Ammon's horn (tissue), 1 donor: ENCODE data around the gene IQGAP3.

Experiments
- DNase-seq: peaks from one replicate; pipeline ENCODE4 v3.0.0-alpha.2; 2016; ENCODE audit warnings: low spot score

The IQGAP3 gene

DNA sequence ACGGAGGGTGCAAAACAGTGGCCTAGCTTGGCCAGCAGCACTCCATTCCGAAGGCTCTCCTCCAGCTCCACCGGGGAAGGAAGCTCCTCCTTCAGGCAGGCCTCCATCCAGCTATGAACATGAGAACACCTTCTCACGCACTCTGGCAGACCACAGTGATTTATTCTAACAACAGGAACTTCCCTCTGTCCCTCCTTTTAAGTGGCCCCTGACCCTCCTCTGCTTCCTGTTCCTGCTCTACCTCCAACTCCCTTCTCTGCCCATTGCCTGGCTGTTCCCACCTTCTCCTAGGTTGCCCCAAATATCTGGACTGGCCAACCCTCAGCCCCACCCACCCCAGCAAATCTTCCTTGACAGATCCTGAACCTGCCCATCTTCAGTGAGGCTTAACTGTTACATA is 5.9 kb downstream of the IQGAP3 start:
- no peak for DNase-seq

DNA sequence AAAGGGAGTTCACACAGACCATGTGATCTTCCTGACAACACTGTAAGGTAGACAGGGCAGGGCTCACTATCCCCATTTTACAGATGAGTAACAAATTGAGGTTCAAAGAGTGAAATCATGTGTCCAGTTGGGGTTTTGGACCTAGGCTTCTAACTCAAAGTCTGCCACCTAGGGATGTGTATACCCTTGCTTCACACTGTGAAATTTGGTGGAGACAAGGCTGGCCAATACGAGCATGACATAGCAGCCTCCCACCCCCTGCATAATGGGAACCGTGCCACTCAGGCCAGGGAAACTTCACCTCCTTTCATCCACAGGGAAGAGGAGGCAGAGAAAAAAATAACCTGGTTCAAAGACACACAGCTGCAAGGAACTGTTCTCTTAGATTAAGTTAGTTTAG is 6.8 kb downstream of the IQGAP3 start:
- no peak for DNase-seq

DNA sequence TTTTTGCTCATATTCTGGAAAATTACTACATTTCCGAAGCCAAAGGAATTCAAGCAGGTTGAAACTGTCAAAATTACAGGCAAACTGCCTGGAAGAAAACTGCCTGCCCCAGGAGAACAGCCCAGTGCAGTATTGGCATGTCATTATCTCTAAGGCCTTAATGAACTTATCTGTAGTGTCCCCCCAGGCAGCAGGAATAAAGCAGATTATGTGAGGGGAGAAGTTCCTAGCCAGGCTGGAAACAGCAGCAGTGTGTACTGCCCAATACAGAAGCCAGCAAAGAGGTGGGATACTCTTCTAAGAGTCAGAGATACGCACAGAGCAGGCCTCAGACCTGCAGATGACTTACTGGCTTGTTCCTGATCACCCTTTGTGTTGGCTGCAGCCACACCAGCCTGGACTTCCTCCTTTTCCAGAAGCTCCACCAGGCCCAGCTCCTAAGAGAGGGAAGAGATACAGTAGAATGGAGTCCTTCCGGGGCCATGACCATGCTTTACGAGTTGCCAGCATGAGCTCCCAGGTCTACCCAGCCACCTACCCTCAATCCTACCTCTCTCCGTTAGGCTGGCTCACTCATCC is 11.7 kb downstream of the IQGAP3 start:
- no peak for DNase-seq

DNA sequence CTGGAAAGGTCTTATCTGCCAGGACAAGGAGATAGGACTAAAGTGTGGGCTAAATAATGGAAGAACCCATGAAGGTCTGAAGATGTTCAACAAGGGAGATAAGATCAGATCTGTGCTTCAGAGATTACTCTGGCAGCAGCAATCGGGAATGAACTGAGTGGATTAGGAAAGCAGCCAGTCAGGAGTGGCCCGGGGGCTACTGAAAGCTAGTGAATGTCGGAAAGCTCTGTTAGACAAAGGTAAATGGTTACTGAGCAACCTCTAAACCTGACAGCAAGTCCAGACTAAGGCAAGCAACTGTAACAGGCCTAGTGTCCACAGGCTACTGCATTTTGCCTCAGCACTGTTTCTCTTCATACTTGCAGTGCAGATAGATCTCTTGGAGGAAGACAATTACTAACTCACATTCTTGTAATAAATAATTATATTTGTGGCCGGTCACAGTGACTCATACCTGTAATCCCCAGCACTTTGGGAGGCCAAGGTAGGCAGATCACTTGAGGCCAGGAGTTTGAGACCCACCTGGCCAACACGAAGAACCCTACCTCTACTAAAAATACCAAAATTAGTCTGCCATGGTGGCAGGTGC is 12.5 kb downstream of the IQGAP3 start:
- no peak for DNase-seq

DNA sequence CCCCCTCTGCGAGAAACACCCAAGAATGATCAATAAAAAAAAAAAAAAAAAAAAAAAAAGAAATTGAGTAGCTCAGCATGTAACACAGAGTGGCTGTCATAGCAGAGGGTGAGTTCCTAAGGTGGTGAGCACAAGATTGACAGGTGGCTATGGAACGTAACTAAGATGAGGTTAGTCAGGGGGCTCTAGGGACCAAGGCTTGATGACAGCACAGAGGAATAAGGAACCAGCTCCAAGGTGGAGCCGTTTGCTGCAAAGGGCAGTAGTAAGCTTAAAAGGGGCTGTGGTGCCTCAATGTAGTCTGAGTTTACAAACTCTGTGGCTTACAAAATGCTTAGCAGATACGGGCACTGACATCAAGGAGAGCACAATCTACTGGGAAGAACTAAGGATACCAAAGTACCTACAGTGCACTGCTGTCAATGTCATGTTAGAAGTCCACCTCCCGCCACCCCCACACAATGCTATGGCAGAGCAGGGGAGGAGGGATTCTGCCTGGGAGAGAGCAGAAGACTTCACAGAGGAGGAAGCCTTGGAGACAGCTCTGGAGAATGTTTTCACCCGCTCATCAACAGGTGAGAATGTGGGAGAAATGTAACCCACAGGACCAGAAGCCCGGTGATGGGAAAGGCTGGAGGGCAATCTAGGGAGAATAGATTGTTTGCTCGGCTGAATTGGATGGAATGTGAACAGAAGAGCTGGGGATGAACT is 13.1 kb downstream of the IQGAP3 start:
- no peak for DNase-seq

DNA sequence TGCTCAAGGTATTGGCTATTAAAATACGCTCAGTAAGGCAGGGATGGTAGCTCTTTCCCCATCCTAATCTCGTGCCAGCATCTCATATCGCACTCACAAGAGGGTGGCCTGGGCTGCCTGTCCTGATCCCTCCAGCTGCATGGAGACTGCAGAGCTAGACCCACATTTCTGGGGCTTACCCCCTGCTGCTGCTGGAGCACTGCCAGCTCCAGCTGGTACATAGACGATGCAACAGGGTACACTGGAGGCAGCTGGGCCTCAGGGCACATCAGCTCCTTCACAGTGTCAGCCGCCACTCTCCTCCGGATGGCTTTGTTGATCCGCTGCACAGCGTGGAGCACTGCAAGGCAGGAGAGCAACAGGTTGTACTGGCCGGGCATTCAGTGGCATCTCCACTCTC is 16.0 kb downstream of the IQGAP3 start:
- no peak for DNase-seq

DNA sequence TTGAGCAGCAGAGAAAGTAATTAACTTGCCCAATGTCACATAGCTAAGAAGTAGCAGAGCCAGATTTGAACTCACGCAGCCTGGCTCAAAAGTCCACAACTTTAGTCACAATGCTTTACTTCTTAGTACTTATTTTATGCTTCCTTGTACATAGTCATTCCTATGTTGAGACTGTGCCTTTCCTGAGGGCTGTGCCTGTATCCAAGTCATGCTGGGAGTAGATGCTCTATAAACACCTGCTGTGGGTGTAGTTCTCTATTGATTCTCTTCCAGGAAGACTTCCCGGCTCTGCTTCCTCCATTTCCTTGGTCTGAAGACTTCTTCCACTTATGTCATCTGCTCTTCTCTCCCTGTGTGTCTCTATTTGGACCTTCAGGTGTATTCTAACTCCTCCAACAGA is 16.6 kb downstream of the IQGAP3 start:
- no peak for DNase-seq

DNA sequence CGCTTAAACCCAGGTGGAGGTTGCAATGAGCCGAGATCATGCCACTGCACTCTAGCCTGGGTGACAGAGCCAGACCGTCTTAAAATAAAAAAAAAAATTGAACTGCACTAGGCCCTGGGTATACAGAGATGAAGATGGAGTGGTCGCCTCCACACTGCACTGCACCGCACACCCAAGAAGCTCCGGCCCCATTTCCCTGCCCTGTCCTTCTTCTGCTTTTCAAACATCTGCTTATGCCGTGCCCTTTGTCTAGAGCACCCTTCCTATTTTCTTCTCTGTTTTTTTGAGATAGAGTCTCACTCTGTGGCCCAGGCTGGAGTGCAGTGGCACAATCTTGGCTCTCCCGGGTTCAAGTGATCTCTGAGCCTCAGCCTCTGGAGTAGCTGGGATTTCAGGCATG is 17.4 kb downstream of the IQGAP3 start:
- no peak for DNase-seq

DNA sequence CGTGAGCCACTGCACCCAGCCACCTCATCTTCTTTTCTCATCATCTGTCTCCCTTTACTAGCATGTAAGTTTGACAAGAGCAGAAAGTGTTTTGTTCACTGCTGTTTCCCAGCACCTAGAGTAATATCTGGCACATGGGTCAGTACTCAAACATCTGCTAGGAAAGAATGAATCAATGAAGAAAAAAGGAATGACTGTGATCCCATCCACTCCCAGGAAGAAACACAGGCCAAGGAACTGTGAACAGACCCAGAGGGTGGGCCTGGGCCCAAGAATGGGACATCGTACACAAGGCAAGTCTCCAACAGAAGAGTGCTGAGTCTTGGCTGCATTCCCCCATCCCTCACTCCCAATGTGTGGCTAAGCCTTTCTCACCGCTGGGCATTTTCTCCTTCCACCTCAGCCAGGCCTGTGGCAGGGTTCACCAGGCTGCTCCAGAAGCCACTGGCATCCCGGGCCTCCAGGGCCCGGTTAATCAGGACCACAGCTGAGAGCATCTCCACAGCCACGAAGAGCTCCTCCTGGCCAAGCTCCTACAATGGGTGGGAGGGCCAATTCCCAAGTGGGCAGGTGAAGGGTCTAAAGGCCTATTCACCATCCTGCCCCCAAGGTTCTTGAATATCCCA is 18.4 kb downstream of the IQGAP3 start:
- no peak for DNase-seq

DNA sequence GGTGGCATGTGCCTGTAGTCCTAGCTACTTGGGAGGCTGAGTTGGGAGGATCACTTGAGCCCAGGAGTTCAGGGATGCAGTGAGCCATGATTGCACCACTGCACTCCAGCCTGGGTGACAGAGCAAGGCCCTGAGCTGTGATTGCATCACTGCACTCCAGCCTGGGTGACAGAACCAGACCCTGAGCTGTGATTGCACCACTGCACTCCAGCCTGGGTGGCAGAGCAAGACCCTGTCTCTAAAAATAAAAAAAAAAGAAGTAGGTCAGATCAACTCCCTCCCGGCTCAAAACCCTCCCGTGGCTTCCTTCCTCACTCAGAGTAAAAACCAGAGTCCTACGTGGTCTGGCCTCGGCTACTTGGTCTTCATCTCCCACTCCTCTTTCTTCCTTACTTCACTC is 19.4 kb downstream of the IQGAP3 start:
- DNase-seq = peak; percentile 62

DNA sequence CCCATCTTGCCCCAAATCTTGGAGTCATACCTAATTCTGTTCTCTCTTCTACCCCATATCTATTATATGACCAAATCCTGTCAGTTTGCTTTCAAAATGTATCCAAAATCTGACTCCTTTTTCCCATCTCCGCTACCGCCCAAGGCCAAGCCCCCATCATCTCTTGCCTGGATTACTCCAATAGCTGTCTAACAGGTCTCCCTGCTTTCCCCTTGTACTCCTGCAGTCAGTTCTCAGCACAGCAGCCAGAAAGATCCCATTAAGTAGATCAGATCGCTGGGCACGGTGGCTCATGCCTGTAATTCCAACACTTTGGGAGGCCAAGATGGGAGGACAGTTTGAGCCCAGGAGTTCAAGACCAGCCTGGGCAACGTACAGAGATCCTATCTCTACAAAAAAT is 19.8 kb downstream of the IQGAP3 start:
- DNase-seq = no peak

DNA sequence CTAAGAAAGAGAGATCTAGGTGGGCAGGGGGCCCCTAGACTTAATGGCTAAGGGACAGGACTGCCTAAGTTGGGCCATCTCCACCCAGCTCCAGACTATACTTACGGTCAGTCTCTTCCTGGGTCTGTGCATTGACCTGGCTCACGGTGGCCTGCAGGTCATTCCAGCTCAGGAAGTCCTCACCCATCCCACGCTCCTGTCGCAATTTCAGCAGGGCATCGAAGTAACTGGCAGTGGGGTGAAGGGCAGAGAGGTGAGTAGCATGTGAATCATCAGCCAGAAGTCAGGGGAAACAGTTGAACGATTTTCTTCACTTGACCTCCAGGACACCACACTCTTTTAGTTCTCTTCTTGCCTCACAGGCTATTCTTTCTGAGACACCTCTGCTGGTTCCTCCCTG is 20.5 kb downstream of the IQGAP3 start:
- DNase-seq = no peak

DNA sequence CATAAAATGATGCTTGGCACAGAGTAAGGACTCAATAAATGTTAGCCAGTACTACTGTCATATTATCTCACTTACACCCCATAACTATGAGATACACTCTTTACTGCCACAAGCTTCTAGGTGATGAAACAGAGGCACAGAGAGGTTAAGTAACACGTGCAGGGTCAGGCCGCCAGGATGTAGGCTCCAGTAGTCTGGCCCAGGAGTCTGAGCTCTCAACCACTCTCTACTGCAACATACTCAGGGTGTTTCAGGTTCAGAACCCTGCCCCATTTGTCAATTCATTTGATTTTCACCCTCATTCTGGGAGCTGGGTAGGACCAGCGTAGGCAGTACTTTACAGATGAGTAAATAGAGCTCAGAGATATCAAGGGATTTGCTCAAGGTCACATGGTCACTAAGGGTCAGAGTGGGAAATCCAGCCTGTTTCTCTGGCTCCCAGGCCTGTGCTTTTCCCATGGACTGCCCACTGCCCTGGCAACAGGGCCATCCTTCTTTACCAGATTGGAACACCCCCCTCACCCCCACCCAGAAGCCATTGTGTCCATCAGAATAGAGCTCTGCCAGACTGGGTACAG is 21.2 kb downstream of the IQGAP3 start:
- no peak for DNase-seq

DNA sequence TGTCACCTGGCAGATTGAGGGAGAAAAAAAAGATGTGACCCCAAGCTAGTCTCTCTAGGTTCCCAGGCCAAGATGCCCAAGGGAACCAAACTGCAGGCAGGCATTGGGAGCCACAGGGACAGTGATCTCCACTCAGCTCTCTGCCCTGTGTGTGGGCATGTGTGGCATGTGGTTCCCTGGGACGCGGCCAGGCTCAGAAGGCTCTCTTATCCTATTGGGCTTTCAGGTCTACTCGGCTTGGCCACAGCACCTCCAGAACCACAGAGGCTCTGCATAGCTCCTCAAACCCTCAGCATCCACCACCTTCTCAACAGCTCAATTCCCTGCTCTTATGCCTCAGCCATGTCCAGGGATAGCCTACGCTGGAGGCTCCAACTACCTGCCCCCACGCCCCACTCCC is 22.0 kb downstream of the IQGAP3 start:
- DNase-seq = no peak

DNA sequence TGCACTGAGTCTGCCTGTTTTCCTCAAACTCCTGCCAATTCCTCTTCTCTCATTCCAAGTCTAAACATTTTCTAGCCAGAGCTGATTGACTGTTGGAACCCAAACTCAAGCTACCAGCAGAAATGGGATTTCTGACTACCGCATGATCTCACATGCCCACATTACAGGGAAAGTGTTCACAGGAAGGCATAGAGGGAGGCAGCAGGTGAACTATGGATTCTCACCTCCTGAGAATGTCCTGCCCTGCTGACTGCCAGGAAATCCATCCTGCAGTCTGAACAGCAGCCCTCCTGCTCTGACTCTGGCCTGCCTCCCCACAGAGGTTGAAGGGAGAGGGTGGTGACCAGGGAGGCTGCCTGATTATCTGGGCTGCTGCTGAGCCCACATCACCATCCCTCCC is 22.5 kb downstream of the IQGAP3 start:
- no peak for DNase-seq

DNA sequence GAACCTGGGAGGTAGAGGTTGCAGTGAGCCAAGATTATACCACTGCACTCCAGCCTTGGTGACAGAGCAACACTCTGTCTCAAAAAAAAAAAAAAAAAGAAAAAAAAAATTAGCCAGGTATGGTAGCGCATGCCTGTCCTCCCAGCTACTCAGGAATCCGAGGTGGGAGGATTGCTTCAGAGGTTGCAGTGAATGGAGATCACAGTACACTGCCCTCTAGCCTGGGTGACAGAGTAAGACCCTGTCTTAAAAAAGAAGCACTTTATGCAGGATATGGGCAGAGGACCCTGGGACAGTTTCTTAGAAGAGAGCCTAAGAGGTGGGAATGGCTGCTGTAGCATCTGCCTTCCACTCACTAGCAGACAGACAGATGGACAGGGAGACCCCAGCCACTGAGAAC is 23.0 kb downstream of the IQGAP3 start:
- DNase-seq = no peak

DNA sequence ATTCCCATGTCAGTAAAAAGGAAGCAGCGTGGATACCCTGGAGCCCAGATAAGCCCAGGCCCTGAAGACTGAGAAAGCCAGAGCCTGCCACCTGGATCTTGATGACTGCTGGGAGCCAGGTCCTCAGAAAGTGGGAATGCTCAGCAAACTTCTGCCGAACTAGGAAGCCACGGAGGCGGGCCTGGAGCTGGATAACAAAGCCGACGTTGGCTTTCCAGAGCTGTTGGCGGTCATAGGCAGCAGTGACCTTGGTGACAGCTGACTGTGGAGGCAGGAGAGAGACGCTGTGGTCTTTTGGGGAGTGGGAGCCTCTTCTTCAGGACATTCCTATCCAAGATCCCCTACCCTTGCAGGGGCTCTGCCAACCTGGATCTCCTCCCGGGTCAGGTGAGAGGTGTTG is 24.4 kb downstream of the IQGAP3 start:
- DNase-seq = no peak

DNA sequence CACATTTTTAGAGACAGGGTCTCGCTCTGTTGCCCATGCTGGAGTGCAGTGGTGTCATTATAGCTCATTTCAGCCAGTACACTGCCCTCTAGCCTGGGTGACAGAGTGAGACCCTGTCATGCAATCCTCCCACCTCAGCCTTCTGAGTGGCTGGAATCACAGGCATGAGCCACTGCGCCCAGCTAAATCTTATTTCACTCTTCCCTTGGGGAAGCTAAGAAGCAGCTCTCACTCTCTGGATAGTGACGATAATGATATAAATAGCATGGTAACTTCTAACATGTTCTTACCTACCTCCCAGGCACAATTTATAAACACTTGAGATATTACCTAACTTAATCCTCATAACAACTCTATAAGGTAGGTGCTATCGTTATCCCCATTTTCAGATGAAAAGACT is 24.9 kb downstream of the IQGAP3 start:
- no peak for DNase-seq

DNA sequence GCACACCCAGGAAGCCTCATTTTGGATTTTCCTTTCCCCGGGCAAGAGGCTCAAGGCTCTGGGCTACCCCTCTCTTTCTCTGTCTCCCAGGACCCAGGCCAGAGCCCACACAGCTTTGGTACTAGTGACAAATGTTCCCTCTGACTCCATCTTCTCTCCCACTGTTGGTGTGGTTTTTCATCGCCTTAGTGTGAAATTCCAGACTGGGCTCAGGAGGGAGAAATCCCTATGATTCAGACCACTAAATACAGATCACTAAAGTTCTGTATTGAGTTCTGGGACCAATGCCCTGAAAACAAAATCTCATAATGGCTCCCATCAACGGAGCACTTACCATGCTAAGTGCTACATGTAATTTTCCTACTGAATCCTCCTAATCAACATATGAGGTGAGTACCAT is 26.1 kb downstream of the IQGAP3 start:
- no peak for DNase-seq

DNA sequence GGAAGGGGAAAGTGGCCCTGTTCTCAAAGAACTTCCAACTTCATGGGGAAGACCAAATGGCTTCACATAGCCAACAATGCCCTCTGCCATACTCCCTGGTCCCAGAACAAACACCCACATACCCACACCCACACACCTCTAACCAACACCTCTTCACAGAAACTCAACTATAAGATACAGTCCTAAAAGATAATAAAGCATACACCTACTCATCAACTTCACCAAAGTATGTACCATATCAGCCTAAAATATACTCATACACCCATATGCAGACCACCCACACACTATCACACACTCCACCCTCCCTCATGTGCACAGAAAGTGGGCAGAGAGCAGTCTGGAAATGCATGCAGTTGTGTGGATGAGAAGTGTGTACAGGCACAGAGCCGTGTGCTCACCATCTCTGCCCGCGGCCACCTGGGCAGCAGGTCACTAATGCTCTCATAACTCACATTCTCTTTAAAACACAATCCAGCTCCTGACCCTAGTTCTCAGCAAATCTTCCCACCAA is 27.7 kb downstream of the IQGAP3 start:
- peak; percentile 30 for DNase-seq

DNA sequence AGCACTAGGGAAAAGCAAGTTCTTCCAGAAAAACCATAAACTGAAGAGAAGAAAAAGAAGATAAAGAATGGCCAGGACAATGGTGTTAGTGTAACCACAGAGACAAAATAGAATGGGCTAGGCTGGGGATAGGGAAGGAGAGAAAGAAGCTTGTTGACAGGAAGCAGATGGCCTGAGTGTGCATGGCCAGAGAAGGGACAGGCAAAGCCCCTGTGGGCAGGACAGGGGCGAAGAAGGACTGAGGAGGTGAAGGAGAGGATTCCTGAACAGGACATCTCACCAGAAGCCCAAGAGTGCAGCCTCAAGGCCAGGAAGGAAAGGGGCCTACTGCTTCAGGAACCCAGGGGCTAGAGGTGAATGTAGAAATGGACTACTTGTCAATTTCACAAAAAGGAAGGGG is 29.3 kb downstream of the IQGAP3 start:
- DNase-seq = no peak

DNA sequence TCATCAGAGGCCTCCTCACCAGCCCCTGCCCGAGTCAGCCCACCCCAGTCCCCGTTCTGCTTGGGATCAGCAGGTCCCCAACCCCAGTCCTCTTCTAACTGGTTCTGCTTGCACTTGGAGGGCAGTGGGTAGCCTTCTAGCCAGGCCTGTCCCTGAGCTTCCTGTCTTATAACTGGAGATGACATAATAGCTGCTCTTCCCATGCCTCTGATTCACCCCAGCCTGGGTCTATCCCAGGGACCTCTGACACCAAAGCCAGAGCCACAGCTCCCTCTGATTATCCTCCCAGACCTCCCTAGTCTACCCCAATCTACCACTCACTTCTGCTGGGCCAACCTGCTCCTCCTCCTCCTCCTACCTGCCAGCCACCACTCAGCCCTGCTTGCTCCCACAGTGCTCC is 31.4 kb downstream of the IQGAP3 start:
- DNase-seq = no peak

DNA sequence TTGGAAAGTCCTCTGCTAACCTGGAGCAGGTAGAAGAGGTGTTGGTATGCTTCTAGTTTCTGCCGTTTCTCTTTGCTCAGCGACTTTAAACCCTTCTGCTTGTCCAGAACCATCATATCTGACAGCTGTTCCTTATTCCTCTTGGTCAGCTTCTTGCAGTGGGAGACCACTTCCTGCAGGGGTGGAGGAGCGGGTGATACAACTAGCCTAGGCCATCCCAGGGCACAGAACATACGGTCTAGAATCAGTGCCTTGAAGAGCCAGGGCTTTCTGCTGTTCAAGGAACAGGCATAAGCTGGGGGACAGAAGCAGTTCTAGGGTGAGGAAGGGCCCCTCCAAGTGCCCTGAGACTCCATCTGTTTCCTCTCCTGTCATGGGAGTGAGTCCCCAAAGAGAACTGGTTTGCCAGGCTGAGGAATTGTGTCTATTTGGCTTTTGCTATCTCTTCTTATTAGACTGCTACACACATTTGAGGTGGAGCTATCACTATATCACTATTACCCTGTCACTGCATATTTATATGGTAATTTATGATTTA is 32.5 kb downstream of the IQGAP3 start:
- no peak for DNase-seq
